Kidney capillary endothelial cell (primary cell): ENCODE results near the gene PDIK1L.

Experiments used
- DNase-seq: peaks from one replicate; pipeline ENCODE4 v3.0.0-alpha.2; 2018; ENCODE audit warnings: low spot score

PDIK1L gene

GRCh38 chr1:26122988-26123973, 11.7 kb downstream of the PDIK1L start:
- no peak for DNase-seq

GRCh38 chr1:26124418-26125331, 13.1 kb downstream of the PDIK1L start:
- no peak for DNase-seq

- no peak for DNase-seq
Measured at GRCh38 chr1:26125382-26125781, 13.8 kb downstream of the PDIK1L start.

GRCh38 chr1:26125946-26126320, 14.3 kb downstream of the PDIK1L start:
- no peak for DNase-seq

GRCh38 chr1:26126321-26127084, 14.9 kb downstream of the PDIK1L start:
- no peak for DNase-seq

- no peak for DNase-seq
Measured at GRCh38 chr1:26127235-26128163, 15.9 kb downstream of the PDIK1L start.

- DNase-seq = no peak
Measured at GRCh38 chr1:26129778-26130177, 18.2 kb downstream of the PDIK1L start.

GRCh38 chr1:26130695-26131094, 19.1 kb downstream of the PDIK1L start:
- no peak for DNase-seq

- DNase-seq = no peak
Measured at GRCh38 chr1:26132128-26132833, 20.7 kb downstream of the PDIK1L start.

GRCh38 chr1:26132834-26133167, 21.2 kb downstream of the PDIK1L start:
- DNase-seq = no peak

GRCh38 chr1:26134466-26134865, 22.8 kb downstream of the PDIK1L start:
- DNase-seq = no peak

- DNase-seq = no peak
Measured at GRCh38 chr1:26138974-26139558, 27.4 kb downstream of the PDIK1L start.

- DNase-seq = no peak
Measured at GRCh38 chr1:26142159-26142558, 30.5 kb downstream of the PDIK1L start.

- DNase-seq = no peak
Measured at GRCh38 chr1:26145041-26145959, 33.7 kb downstream of the PDIK1L start.

GRCh38 chr1:26145960-26146294, 34.3 kb downstream of the PDIK1L start:
- no peak for DNase-seq

GRCh38 chr1:26148887-26149286, 37.3 kb downstream of the PDIK1L start:
- no peak for DNase-seq

- no peak for DNase-seq
Measured at GRCh38 chr1:26153966-26154532, 42.4 kb downstream of the PDIK1L start.

GRCh38 chr1:26154750-26155149, 43.1 kb downstream of the PDIK1L start:
- no peak for DNase-seq
